Neural crest cell (in vitro differentiated cells): ENCODE data around the gene MALT1. TPM values are rescaled to one million over a fixed set of nuclear protein-coding genes. Genes with fewer than 3 reads are reported as not detected.

ENCODE experiments used
- DNase-seq: peaks from one replicate; pipeline ENCODE4 v3.0.0; 2021; ENCODE audit warnings: low read depth, mixed read lengths, low spot score
- H3K27ac Mint-ChIP-seq: one replicate; pipeline ENCODE4 v1.8.0; 2021; ENCODE audit warnings: mild to moderate bottlenecking, mixed read lengths; ENCODE audit not compliant: unreplicated experiment
- H3K27me3 Mint-ChIP-seq: 2 replicates; pipeline ENCODE4 v1.8.0; 2021; ENCODE audit warnings: low read depth, mild to moderate bottlenecking, mixed read lengths
- H3K36me3 Mint-ChIP-seq: 2 replicates; pipeline ENCODE4 v1.8.0; 2021; ENCODE audit warnings: low read depth, mild to moderate bottlenecking, mixed read lengths
- H3K4me1 Mint-ChIP-seq: 2 replicates; pipeline ENCODE4 v1.8.0; 2021; ENCODE audit warnings: mixed read lengths
- H3K4me3 Mint-ChIP-seq: one replicate; pipeline ENCODE4 v1.8.0; 2021; ENCODE audit warnings: mild to moderate bottlenecking, mixed read lengths
- H3K9me3 Mint-ChIP-seq: 2 replicates; pipeline ENCODE4 v1.8.0; 2021; ENCODE audit warnings: mixed read lengths
- total RNA-seq: library from RNA; stranded (reverse); gene quantifications from 2 replicates; pipeline ENCODE4 v1.2.1, GENCODE V29; 2021
- TF ChIP-seq, protein P1 (sequence below): fragments of 200-600 bp; sonication (generic); conservative IDR thresholded peaks from 2 replicates; pipeline ENCODE4 v1.5.0; 2021; ENCODE audit warnings: antibody characterized with exemption, mild to moderate bottlenecking

MALT1 gene
- total RNA-seq, 1 donor from 2014 or later: 17.6 TPM

DNA sequence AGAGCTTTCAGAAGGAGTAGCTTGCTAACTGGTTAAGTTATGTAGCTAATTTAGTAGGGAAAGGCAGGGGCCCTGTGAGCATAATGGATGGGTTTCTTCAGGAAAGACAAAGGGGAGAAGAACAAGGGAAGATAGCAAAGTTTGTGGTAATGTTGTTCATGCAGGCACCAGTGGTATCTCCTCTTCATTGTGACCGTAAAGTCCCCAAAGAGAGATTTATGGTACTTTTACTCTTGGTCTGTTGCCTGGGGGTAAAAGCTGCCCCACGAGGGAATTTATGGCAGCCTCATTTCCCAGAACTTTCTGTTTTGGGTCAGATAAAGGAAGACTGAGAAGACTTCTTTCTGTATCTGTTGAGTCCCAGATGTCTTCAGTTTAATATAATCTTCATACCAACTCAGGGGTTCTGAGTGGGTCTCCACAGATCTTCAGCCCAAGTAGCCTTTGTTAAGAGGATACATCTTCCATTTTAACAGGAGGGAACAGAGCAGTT lies 27.5 kb downstream of the MALT1 start:
- Mint-ChIP-seq H3K36me3 (peaks cover 14% of the 10 kb centered on the region), H3K27ac (no peak overlapping the region), H3K4me1 (peaks cover 4% of the 10 kb centered on the region), H3K9me3 (no peaks in the 10 kb centered on the region), H3K27me3 (no peaks in the 10 kb centered on the region), H3K4me3 (no peak overlapping the region)
- TF ChIP-seq, protein P1, sequence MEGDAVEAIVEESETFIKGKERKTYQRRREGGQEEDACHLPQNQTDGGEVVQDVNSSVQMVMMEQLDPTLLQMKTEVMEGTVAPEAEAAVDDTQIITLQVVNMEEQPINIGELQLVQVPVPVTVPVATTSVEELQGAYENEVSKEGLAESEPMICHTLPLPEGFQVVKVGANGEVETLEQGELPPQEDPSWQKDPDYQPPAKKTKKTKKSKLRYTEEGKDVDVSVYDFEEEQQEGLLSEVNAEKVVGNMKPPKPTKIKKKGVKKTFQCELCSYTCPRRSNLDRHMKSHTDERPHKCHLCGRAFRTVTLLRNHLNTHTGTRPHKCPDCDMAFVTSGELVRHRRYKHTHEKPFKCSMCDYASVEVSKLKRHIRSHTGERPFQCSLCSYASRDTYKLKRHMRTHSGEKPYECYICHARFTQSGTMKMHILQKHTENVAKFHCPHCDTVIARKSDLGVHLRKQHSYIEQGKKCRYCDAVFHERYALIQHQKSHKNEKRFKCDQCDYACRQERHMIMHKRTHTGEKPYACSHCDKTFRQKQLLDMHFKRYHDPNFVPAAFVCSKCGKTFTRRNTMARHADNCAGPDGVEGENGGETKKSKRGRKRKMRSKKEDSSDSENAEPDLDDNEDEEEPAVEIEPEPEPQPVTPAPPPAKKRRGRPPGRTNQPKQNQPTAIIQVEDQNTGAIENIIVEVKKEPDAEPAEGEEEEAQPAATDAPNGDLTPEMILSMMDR: no peak
- DNase-seq: no peak

DNA sequence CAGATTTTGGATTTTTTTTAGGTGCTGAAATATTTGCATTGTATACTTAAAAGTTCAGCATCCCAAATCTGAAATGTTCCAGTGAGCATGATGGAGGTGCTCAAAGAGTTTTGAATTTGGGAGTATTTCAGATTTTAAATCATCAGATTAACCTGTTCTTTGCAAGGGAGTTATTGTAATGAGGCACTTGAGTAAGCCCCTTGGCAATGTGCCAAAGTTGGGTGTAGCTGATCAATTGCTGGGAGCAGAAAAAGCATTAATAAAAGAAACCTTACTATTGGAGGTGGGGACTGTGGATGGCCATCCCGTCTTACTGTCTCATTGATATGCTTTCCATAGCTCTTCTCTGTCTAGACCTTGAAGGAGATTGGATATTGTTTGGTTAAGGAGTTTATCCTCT lies 28.3 kb downstream of the MALT1 start:
- no peaks in the 10 kb centered on the region for H3K9me3 Mint-ChIP-seq
- no peak for DNase-seq
- peaks cover 4% of the 10 kb centered on the region for H3K4me1 Mint-ChIP-seq
- peaks cover 14% of the 10 kb centered on the region for H3K36me3 Mint-ChIP-seq
- H3K27ac Mint-ChIP-seq: no peak overlapping the region
- TF ChIP-seq, protein P1: no peak
- no peaks in the 10 kb centered on the region for H3K27me3 Mint-ChIP-seq
- no peak overlapping the region for H3K4me3 Mint-ChIP-seq

DNA sequence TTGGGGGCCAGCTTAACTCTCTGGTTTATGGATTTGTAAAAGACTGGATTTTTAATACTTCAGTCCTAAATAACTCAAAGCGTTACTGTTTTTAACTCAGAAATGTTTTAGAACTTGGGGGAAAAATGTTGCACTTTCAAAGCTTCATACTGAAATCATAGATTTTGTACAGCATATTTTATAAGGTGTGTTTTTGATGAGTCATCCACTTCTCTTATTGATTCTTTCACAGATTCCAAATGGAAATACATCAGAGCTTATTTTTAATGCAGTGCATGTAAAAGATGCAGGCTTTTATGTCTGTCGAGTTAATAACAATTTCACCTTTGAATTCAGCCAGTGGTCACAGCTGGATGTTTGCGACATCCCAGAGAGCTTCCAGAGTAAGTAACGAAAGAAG lies 28.9 kb downstream of the MALT1 start:
- peaks cover 4% of the 10 kb centered on the region for H3K4me1 Mint-ChIP-seq
- H3K36me3 Mint-ChIP-seq: peaks cover 12% of the 10 kb centered on the region
- no peaks in the 10 kb centered on the region for H3K9me3 Mint-ChIP-seq
- H3K27me3 Mint-ChIP-seq: no peaks in the 10 kb centered on the region
- TF ChIP-seq, protein P1: no peak
- H3K27ac Mint-ChIP-seq: no peak overlapping the region
- H3K4me3 Mint-ChIP-seq: no peak overlapping the region
- no peak for DNase-seq

DNA sequence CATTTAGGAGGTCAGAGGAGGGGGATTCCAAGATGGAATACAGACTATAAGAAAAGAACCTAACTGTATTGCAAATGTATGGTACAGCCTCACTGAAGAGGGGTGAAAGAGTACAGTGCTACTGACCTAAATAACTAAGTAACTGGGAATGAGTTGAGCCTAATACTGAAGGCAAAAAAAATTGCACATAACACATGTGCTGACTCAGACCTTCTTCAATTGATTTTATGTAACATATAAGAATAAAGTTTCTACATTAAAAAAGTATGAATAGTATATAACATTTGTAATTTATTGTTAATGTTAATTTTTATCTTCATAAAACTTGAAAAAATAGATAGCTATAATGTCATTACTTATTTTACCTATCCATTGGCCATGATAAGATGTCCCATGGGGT lies 41.7 kb downstream of the MALT1 start:
- no peak overlapping the region for H3K4me3 Mint-ChIP-seq
- H3K9me3 Mint-ChIP-seq: no peaks in the 10 kb centered on the region
- TF ChIP-seq, protein P1: no peak
- H3K27ac Mint-ChIP-seq: no peak overlapping the region
- no peaks in the 10 kb centered on the region for H3K27me3 Mint-ChIP-seq
- no peaks in the 10 kb centered on the region for H3K4me1 Mint-ChIP-seq
- DNase-seq: no peak
- no peaks in the 10 kb centered on the region for H3K36me3 Mint-ChIP-seq

DNA sequence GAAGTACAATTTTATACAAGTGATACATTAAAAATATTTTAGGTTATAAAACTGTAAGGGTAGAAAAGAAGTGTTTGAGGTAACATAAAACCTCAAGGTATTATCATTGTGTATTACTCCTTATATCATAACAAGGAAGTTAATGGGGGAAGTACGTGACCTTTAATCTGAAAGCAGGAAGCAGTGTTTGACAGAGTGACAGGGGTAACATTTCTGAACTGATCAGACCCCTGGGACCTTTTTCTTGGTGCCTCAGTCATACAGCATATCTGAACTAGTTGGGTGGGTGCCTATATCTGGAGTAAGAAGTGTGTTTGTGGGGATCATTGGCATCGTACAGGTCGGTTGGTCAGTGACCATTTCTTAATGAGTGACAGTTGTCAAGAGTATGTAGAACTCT lies 43.0 kb downstream of the MALT1 start:
- no peaks in the 10 kb centered on the region for H3K9me3 Mint-ChIP-seq
- H3K36me3 Mint-ChIP-seq: peaks cover 2% of the 10 kb centered on the region
- H3K27ac Mint-ChIP-seq: no peak overlapping the region
- TF ChIP-seq, protein P1: no peak
- H3K27me3 Mint-ChIP-seq: no peaks in the 10 kb centered on the region
- DNase-seq: no peak
- H3K4me3 Mint-ChIP-seq: no peak overlapping the region
- H3K4me1 Mint-ChIP-seq: no peaks in the 10 kb centered on the region

DNA sequence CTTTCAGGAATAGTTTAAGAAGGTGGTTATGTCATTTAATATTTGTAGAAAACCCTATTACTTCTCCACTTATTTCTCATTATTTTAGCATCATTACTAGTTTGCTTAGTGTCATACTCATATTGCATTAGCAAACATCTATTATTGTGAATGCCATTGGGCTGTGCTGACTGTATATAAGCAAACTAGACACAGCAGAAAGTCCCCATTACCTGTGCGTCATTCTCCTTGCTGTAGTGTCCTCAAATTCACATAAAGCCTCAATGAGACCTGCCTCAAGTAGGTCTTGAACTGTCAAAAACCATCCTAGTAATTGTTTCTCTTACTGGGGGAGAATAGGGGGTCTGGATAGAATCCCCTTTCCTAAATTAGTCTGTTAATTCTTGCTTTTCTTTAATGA lies 43.6 kb downstream of the MALT1 start:
- peaks cover 2% of the 10 kb centered on the region for H3K36me3 Mint-ChIP-seq
- no peak for DNase-seq
- no peaks in the 10 kb centered on the region for H3K9me3 Mint-ChIP-seq
- no peak overlapping the region for H3K27ac Mint-ChIP-seq
- no peaks in the 10 kb centered on the region for H3K4me1 Mint-ChIP-seq
- TF ChIP-seq, protein P1: no peak
- no peak overlapping the region for H3K4me3 Mint-ChIP-seq
- no peaks in the 10 kb centered on the region for H3K27me3 Mint-ChIP-seq
